IMR-90 (cell line): ENCODE results near the gene PITRM1. TPM values are rescaled to one million over a fixed set of nuclear protein-coding genes. Genes with fewer than 3 reads are reported as not detected.

ENCODE experiments used
- ATAC-seq: fragments of 200-7000 bp; cut with Tn5 transposase; 2 replicates; pipeline ENCODE4 v1.9.1; 2020; ENCODE audit warnings: low read depth, mild to moderate bottlenecking, moderate library complexity
- BruUV-seq: library from RNA; stranded (reverse); fragments of 400-500 nt; replicated peaks from 2 replicates; lab custom pipeline; 2021; lab: Mats Ljungman, UMichigan
- CTCF ChIA-PET: fragments of 300-600 bp; formaldehyde crosslinking; extraction: SDS; loops from one replicate; lab custom pipeline; 2021; ENCODE audit warnings: antibody characterized with exemption; lab: Yijun Ruan, JAX
- POLR2A ChIA-PET: fragments of 300-600 bp; sonication (Branson Sonifier 250); formaldehyde crosslinking; loops from one replicate; lab custom pipeline; 2022; ENCODE audit warnings: antibody characterized with exemption; ENCODE audit not compliant: unreplicated experiment; lab: Charles Lee
- DNase-seq: peaks from one replicate; pipeline ENCODE4 v3.0.0; 2013
- H2AFZ ChIP-seq: replicated peaks from 2 replicates; pipeline ENCODE3; 2013; ENCODE audit warnings: low read length, mild to moderate bottlenecking; ENCODE audit not compliant: poor library complexity
- H2AK5ac ChIP-seq: 2 replicates; pipeline ENCODE4 v1.6.1; 2013; ENCODE audit warnings: low read depth, low read length, inconsistent platforms
- H2AK9ac ChIP-seq: replicated peaks from 2 replicates; pipeline ENCODE3; 2013; ENCODE audit warnings: mild to moderate bottlenecking, low read depth, low read length, moderate library complexity; ENCODE audit not compliant: poor library complexity
- H2BK120ac ChIP-seq: 2 replicates; pipeline ENCODE4 v1.6.1; 2013; ENCODE audit warnings: low read depth, low read length, inconsistent platforms
- H2BK15ac ChIP-seq: 3 replicates; pipeline ENCODE4 v1.6.1; 2013; ENCODE audit warnings: low read depth, low read length, inconsistent platforms
- H2BK20ac ChIP-seq: 2 replicates; pipeline ENCODE4 v1.6.1; 2013; ENCODE audit warnings: low read depth, mild to moderate bottlenecking, inconsistent platforms, low read length, moderate library complexity
- H2BK5ac ChIP-seq: 2 replicates; pipeline ENCODE4 v1.6.1; 2013; ENCODE audit warnings: mild to moderate bottlenecking, low read depth, low read length, inconsistent platforms; ENCODE audit not compliant: poor library complexity, severe bottlenecking
- H3K14ac ChIP-seq: replicated peaks from 2 replicates; pipeline ENCODE4 v1.6.1; 2013; ENCODE audit warnings: low read depth, low read length, inconsistent platforms
- H3K18ac ChIP-seq: 2 replicates; pipeline ENCODE4 v1.6.1; 2013; ENCODE audit warnings: low read depth, low read length, control low read depth
- H3K23ac ChIP-seq: 2 replicates; pipeline ENCODE4 v1.6.1; 2013; ENCODE audit warnings: low read depth, low read length, inconsistent platforms
- H3K27ac ChIP-seq: 2 replicates; pipeline ENCODE4 v1.5.1; 2013; ENCODE audit warnings: mild to moderate bottlenecking, control low read depth, low read length; ENCODE audit not compliant: insufficient read depth
- H3K27me3 ChIP-seq: 2 replicates; pipeline ENCODE4 v1.6.1; 2013; ENCODE audit warnings: low read length; ENCODE audit not compliant: control insufficient read depth, insufficient read depth
- H3K36me3 ChIP-seq: 2 replicates; pipeline ENCODE4 v1.6.1; 2013; ENCODE audit warnings: low read length, mixed read lengths; ENCODE audit not compliant: control insufficient read depth, insufficient read depth
- H3K4ac ChIP-seq: 2 replicates; pipeline ENCODE4 v1.6.1; 2013; ENCODE audit warnings: low read depth, low read length, inconsistent platforms
- H3K4me1 ChIP-seq: 2 replicates; pipeline ENCODE4 v1.6.1; 2013; ENCODE audit warnings: low read length, mixed read lengths; ENCODE audit not compliant: control insufficient read depth, insufficient read depth
- H3K4me2 ChIP-seq: 2 replicates; pipeline ENCODE4 v1.6.1; 2013; ENCODE audit warnings: low read depth, mild to moderate bottlenecking, control low read depth, low read length, moderate library complexity
- H3K4me3 ChIP-seq: 2 replicates; pipeline ENCODE4 v1.5.1; 2013; ENCODE audit warnings: low read depth, mild to moderate bottlenecking, control low read depth, low read length, moderate library complexity; ENCODE audit not compliant: insufficient read depth
- H3K56ac ChIP-seq: 2 replicates; pipeline ENCODE4 v1.6.1; 2013; ENCODE audit warnings: low read length, inconsistent platforms; ENCODE audit not compliant: insufficient read depth; ENCODE audit errors: extremely low read depth
- H3K79me1 ChIP-seq, 2 experiments: 2 replicates each; pipeline ENCODE4 v1.6.1; 2013; ENCODE audit warnings: low read length in 2 of 2, inconsistent platforms in 1 of 2, low read depth in 1 of 2
- H3K9ac ChIP-seq: 2 replicates; pipeline ENCODE4 v1.6.1; 2013; ENCODE audit warnings: low read depth, low read length, control low read depth
- H3K9me1 ChIP-seq: 2 replicates; pipeline ENCODE4 v1.6.1; 2013; ENCODE audit warnings: low read length, inconsistent platforms; ENCODE audit not compliant: insufficient read depth
- H3K9me3 ChIP-seq: 2 replicates; pipeline ENCODE4 v1.6.1; 2013; ENCODE audit warnings: low read length; ENCODE audit not compliant: control insufficient read depth, insufficient read depth
- H4K20me1 ChIP-seq: 2 replicates; pipeline ENCODE4 v1.6.1; 2013; ENCODE audit warnings: low read length, inconsistent platforms; ENCODE audit not compliant: insufficient read depth
- H4K5ac ChIP-seq: 2 replicates; pipeline ENCODE4 v1.6.1; 2013; ENCODE audit warnings: mild to moderate bottlenecking, low read depth, low read length, control low read depth
- H4K8ac ChIP-seq, 2 experiments: 2 replicates each; pipeline ENCODE4 v1.6.1; 2013; ENCODE audit warnings: low read depth in 2 of 2, low read length in 2 of 2, control low read depth in 1 of 2, inconsistent platforms in 1 of 2
- H4K91ac ChIP-seq: 2 replicates; pipeline ENCODE4 v1.6.1; 2013; ENCODE audit warnings: low read depth, low read length, inconsistent platforms; ENCODE audit not compliant: insufficient read depth
- CEBPB ChIP-seq: IDR thresholded peaks from 2 replicates; pipeline ENCODE4 v1.6.1; 2012; ENCODE audit warnings: low read depth, low read length, improper control_type of control experiment
- CHD1 ChIP-seq: IDR thresholded peaks from 2 replicates; pipeline ENCODE4 v1.6.1; 2012; ENCODE audit warnings: low read depth, low read length, improper control_type of control experiment
- FOS ChIP-seq: fragments of 150-350 bp; IDR thresholded peaks from 2 replicates; pipeline ENCODE4 v1.6.1; 2016; ENCODE audit warnings: low read depth, low read length
- MAFK ChIP-seq: IDR thresholded peaks from 2 replicates; pipeline ENCODE4 v1.6.1; 2012; ENCODE audit warnings: low read depth, low read length, improper control_type of control experiment
- MAZ ChIP-seq: IDR thresholded peaks from 2 replicates; pipeline ENCODE4 v1.6.1; 2012; ENCODE audit warnings: low read depth, mild to moderate bottlenecking, low read length, improper control_type of control experiment, moderate library complexity, borderline replicate concordance
- POLR2A ChIP-seq: IDR thresholded peaks from 2 replicates; pipeline ENCODE4 v1.6.1; 2012; ENCODE audit warnings: mild to moderate bottlenecking, low read depth, low read length
- RCOR1 ChIP-seq: IDR thresholded peaks from 2 replicates; pipeline ENCODE4 v1.6.1; 2012; ENCODE audit warnings: mild to moderate bottlenecking, low read length, improper control_type of control experiment; ENCODE audit not compliant: insufficient replicate concordance
- SMC3 ChIP-seq: fragments of 150-350 bp; IDR thresholded peaks from 2 replicates; pipeline ENCODE4 v1.6.1; 2016; ENCODE audit warnings: low read depth, mild to moderate bottlenecking, antibody characterized with exemption, low read length, moderate library complexity
- WGBS, 2 experiments: methylation state at CpG; one replicate each; pipeline versions ENCODE4 v1.1.5 to v1.1.7; 2013; ENCODE audit warnings: missing lambda C conversion rate in 2 of 2; ENCODE audit not compliant: insufficient read length in 1 of 2; ENCODE audit errors: extremely low coverage in 2 of 2; 5-methylcytosine and 5-hydroxymethylcytosine counted together
- dilution Hi-C: fragments of 300-500 bp; cut with HindIII; formaldehyde crosslinking; loops from one replicate; pipeline ENCODE4 v1.14.3; 2018; ENCODE audit warnings: low sequenced_read_pairs; ENCODE audit not compliant: unreplicated experiment
- in situ Hi-C: fragments of 300-500 bp; cut with MboI; formaldehyde crosslinking; loops from 3 replicates; pipeline ENCODE4 v1.14.3; 2019; ENCODE audit warnings: low sequenced_read_pairs, inconsistent platforms, mixed read lengths
- intact Hi-C: fragments of 100-400 bp; cut with micrococcal nuclease; formaldehyde crosslinking; loops from 2 replicates; pipeline ENCODE4 v1.10.0; 2022
- polyA plus RNA-seq, 3 experiments: library from polyadenylated mRNA; depleted of rRNA; stranded (reverse); fragments of >200 nt; gene quantifications; 2 replicates each; pipeline ENCODE4 v1.2.3, GENCODE V29; 2012; ENCODE audit warnings: low replicate concordance in 1 of 3
- total RNA-seq: library from RNA; depleted of rRNA; stranded (reverse); fragments of >200 nt; gene quantifications from 2 replicates; pipeline ENCODE4 v1.2.3, GENCODE V29; 2012
- TF ChIP-seq, protein P1 (sequence below): conservative IDR thresholded peaks from 2 replicates; pipeline ENCODE4 v1.5.1; 2012; ENCODE audit warnings: mild to moderate bottlenecking, low read depth, low read length, improper control_type of control experiment

The PITRM1 gene
- total and polyA plus RNA-seq, 2 of the 4 experiments (the other 2 are of a cell fraction): 97.1 to 124 TPM

DNA sequence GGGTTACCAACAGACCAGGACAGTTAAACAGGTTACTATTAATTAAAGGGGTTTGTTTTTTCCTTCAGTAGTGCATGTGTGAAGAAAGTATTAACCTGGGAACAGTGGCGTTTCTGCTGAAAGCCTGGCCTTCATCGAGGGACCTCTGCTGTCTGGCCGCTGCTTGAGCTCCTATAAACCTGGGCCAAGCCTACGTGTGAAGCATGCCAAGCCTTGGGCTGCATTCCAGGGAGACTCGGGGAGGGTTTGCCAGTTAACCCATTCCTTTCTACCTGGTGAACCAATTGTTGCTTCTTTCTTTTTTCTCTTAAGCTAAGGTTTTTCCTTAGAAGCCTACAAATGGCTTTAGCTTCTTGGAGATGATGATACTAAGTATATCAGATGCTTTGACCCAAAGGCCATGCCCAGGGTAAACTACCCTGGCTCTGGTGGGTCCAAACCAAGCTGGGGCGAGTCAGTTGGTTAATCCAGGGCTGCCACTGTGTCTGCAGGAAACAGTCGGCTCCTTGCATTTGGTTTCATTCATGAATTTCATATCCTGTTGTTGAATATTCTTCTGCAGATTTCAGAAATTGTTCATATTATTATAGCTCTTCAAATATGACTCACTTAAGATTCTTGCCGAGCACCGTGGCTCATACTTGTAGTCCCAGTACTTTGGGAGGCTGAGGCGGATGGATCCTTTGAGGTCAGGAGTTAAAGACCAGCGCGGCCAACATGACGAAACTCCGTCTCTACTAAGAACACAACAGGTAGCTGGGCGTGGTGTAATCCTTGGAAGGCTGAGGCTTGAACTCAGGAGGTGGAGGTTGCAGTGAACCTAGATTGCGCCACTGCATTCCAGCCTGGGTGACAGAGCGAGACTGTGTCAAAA, 81.4 kb downstream of the PITRM1 start:
- DNase-seq: peak; percentile 94
- WGBS, 2 experiments: 33% methylated on average over 1 of the region's 17 CpGs; no CpG with 5 or more reads in 1 of the 2 experiments
- Histone ChIP-seq H3K4me3 (no peak overlapping the region), H2BK120ac (peak overlapping the region; percentile 84), H3K79me1 (peaks cover 16 to 73% of the 10 kb centered on the region in 2 experiments), H3K9me3 (no peaks in the 10 kb centered on the region), H4K8ac (peak overlapping the region; percentile 63; a peak in 3 of 4 replicates), H2BK15ac (peak overlapping the region; percentile 16; the same call in 1 of the 3 replicates), H4K5ac (peak overlapping the region; percentile 44; the same call in 1 of the 2 replicates), H3K4me2 (peak overlapping the region; percentile 74), H3K27ac (peak overlapping the region; percentile 81), H3K9ac (peak overlapping the region; percentile 43; the same call in 1 of the 2 replicates), H3K4ac (peak overlapping the region; percentile 85), H3K23ac (peak overlapping the region; percentile 78), H2BK20ac (peak overlapping the region; percentile 73), H3K36me3 (peaks cover 24% of the 10 kb centered on the region), H4K91ac (peak overlapping the region; percentile 35), H2AFZ (peak overlapping the region; percentile 12), H3K18ac (peak overlapping the region; percentile 73), H3K4me1 (peaks cover 37% of the 10 kb centered on the region), H3K14ac (peak overlapping the region; percentile 77), H3K56ac (peak overlapping the region; percentile 5; the same call in 1 of the 2 replicates), H2AK9ac (peak overlapping the region; percentile 73), H3K27me3 (no peaks in the 10 kb centered on the region), H4K20me1 (peaks cover 45% of the 10 kb centered on the region), H2BK5ac (peak overlapping the region; percentile 89), H2AK5ac (peak overlapping the region; percentile 87), H3K9me1 (peaks cover 33% of the 10 kb centered on the region)
- ChIA-PET CTCF (interaction anchor here (0.9 to 1.1 kb wide), 3 partner anchors 45 to 113 kb away, joined by 3 to 5 read pairs (median 4); no protein-coding TSS in a partner anchor), POLR2A (no interaction called here)
- in situ Hi-C loops: no loop called here
- dilution Hi-C loops: no loop called here
- BruUV-seq: no TSS peak
- ATAC-seq: peak; percentile 43
- TF ChIP-seq CHD1 (no peak), SMC3 (no peak), RCOR1 (peak; percentile 27), FOS (peak; percentile 49; the same call in 1 of the 2 replicates), MAFK (no peak), POLR2A (no peak), MAZ (no peak), CEBPB (peak; percentile 86)
- TF ChIP-seq, protein P1, sequence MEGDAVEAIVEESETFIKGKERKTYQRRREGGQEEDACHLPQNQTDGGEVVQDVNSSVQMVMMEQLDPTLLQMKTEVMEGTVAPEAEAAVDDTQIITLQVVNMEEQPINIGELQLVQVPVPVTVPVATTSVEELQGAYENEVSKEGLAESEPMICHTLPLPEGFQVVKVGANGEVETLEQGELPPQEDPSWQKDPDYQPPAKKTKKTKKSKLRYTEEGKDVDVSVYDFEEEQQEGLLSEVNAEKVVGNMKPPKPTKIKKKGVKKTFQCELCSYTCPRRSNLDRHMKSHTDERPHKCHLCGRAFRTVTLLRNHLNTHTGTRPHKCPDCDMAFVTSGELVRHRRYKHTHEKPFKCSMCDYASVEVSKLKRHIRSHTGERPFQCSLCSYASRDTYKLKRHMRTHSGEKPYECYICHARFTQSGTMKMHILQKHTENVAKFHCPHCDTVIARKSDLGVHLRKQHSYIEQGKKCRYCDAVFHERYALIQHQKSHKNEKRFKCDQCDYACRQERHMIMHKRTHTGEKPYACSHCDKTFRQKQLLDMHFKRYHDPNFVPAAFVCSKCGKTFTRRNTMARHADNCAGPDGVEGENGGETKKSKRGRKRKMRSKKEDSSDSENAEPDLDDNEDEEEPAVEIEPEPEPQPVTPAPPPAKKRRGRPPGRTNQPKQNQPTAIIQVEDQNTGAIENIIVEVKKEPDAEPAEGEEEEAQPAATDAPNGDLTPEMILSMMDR: no peak
- intact Hi-C loops: no loop called here
